Esophagus muscularis mucosa (tissue), 4 donors: Measurements from ENCODE around the gene SLC24A4. TPM values are rescaled to one million over a fixed set of nuclear protein-coding genes. Genes with fewer than 3 reads are reported as not detected.

ENCODE experiments used
- DNase-seq: peaks from one replicate; pipeline ENCODE4 v3.0.0-alpha.2; 2017; ENCODE audit errors: extremely low spot score
- H3K27ac ChIP-seq, 4 donors: fragments of 200-600 bp; sonication (generic); replicated peaks in 1 of 4; 1 replicate in 3 of 4; 2 replicates in 1 of 4; pipeline ENCODE4 v1.5.1; 2016 to 2019; ENCODE audit warnings: mild to moderate bottlenecking in 1 of 4
- H3K27me3 ChIP-seq, 4 donors: fragments of 200-600 bp; sonication (generic); one replicate each; pipeline versions ENCODE4 v1.5.1 to v1.6.0; 2016 to 2019
- H3K36me3 ChIP-seq, 4 donors: fragments of 200-600 bp; sonication (generic); one replicate each; pipeline ENCODE4 v1.5.1; 2016 to 2019
- H3K4me1 ChIP-seq, 4 donors: fragments of 200-600 bp; sonication (generic); one replicate each; pipeline ENCODE4 v1.5.1; 2016 to 2019
- H3K4me3 ChIP-seq, 4 donors: fragments of 200-600 bp; sonication (generic); 1 replicate in 2 of 4; 2 replicates in 2 of 4; pipeline ENCODE4 v1.5.1; 2016 to 2019; ENCODE audit warnings: mild to moderate bottlenecking in 4 of 4, moderate library complexity in 1 of 4
- H3K9me3 ChIP-seq, 4 donors: fragments of 200-600 bp; sonication (generic); 1 replicate in 3 of 4; 2 replicates in 1 of 4; pipeline ENCODE4 v1.5.1; 2016 to 2019
- CTCF ChIP-seq, 3 experiments: fragments of 200-600 bp in 2 of 3; fragments of 450-650 bp in 1 of 3; sonication (generic) in 2 of 3; IDR thresholded peaks; one replicate each; pipeline ENCODE4 v1.5.1; 2017 to 2019; ENCODE audit warnings: antibody characterized with exemption in 3 of 3, mild to moderate bottlenecking in 2 of 3, moderate library complexity in 1 of 3
- EP300 ChIP-seq: sonication (generic); formaldehyde crosslinking; IDR thresholded peaks from one replicate; pipeline ENCODE4 v1.6.1; 2017; ENCODE audit warnings: antibody characterized with exemption
- POLR2A ChIP-seq: fragments of 450-650 bp; IDR thresholded peaks from one replicate; pipeline ENCODE4 v1.6.1; 2017; ENCODE audit warnings: antibody characterized with exemption, moderate library complexity, mild to moderate bottlenecking, low read depth
- POLR2AphosphoS5 ChIP-seq, 2 donors: sonication (generic); formaldehyde crosslinking; IDR thresholded peaks; one replicate each; pipeline ENCODE4 v1.6.1; 2017; ENCODE audit warnings: antibody characterized with exemption in 2 of 2
- WGBS: methylation state at CpG from one replicate; pipeline ENCODE4 v1.1.5; 2018; 5-methylcytosine and 5-hydroxymethylcytosine counted together
- intact Hi-C: fragments of 100-400 bp; cut with DNase I; formaldehyde crosslinking; loops from one replicate; pipeline ENCODE4 v1.15.1; 2023
- total RNA-seq, 4 donors: library from RNA; depleted of rRNA; stranded (reverse); fragments of >200 nt; gene quantifications; one replicate each; pipeline versions ENCODE4 v1.1.0 to v1.2.1, GENCODE V29; 2016

The SLC24A4 gene
- total RNA-seq, 4 donors from 2014 or later, result 1.7 to 2.9 (median 2.1) TPM

DNA sequence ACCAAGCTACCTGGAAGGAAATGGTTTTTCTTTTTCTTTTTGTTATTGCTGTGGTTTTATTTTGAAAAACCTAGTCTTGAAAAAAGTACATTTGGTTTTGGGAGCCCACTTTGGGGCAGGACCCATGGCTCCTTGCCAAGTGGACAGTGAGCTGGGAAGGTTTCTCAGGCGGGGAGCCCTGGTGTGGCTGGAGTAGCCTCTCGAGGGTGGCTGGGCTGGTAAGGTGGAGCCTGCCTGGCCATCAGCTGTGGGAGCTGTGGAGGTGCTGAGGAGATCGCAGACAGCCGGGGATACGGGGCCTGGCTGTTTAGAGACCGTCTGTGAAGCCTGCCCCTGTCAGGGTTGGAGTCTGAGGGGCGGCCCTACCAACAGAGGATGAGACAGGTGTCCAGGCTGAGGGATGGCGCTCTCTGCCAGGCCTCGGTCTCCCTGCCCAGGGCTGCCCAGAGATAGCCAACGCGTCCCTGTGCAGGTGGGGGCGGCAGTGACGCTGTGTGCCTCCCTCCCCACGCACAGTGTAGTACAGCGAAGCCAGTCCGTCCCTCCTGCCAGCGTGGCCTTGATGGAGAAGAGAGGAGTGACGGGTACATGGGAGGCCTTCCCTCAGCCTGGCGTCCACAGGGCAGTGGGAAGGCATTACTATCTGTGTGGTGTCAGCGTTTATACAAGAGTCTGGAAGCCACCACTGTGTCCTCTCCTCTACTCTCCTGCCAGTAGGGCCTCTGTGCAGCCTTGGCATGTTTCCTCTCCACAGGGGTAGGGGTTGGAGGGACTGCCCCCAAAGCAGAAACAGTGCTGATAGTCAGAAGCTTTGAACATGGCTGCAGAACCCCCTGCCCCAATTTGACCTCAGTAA is 196.5 kb downstream of the SLC24A4 start:
- DNase-seq, result no peak
- TF ChIP-seq POLR2A (no peak), CTCF (IDR thresholded peaks at IDR 0.05) (no peak), POLR2AphosphoS5 (IDR thresholded peaks at IDR 0.05) (no peak), EP300 (no peak)
- intact Hi-C loops, result no loop called here

GRCh38 chr14:92520102-92521057 is 197.4 kb downstream of the SLC24A4 start:
- H3K36me3 ChIP-seq, result no peaks in the 10 kb centered on the region
- no peak for DNase-seq
- intact Hi-C loops, result no loop called here
- no peaks in the 10 kb centered on the region for H3K27me3 ChIP-seq
- WGBS, result 85% methylated on average over 15 of the region's 17 CpGs
- H3K4me1 ChIP-seq, result peaks cover 0 to 51% (median 31%) of the 10 kb centered on the region in 4 donors
- H3K27ac ChIP-seq, result no peak overlapping the region
- H3K4me3 ChIP-seq, result no peak overlapping the region
- H3K9me3 ChIP-seq, result no peaks in the 10 kb centered on the region
- TF ChIP-seq EP300 (no peak), POLR2A (no peak), POLR2AphosphoS5 (IDR thresholded peaks at IDR 0.05) (no peak)

More for the DNA sequence above, 196.5 kb downstream of the SLC24A4 start:
- Histone ChIP-seq H3K27me3 (no peaks in the 10 kb centered on the region), H3K36me3 (no peaks in the 10 kb centered on the region), H3K4me1 (peaks cover 4 to 51% (median 31%) of the 10 kb centered on the region in 4 donors), H3K27ac (no peak overlapping the region), H3K4me3 (no peak overlapping the region), H3K9me3 (no peaks in the 10 kb centered on the region)
- WGBS, result 84% methylated on average over 15 of the region's 20 CpGs

DNA sequence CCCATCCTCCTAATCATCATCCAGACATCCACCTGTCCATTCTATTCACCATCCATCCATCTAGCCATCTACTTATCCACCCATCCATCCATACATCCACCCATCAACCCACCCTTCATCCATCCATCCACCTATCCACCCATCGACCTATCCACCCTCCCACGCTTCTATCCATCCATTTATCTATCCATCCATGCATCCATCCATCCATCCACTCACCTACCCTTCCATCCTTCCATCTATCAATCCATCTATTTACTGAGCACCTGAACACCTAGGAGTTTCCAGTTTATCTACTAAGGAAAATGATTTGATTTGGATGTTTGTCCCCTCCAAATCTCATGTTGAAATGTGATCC is 198.1 kb downstream of the SLC24A4 start:
- TF ChIP-seq CTCF (IDR thresholded peaks at IDR 0.05) (no peak), POLR2AphosphoS5 (IDR thresholded peaks at IDR 0.05) (no peak), POLR2A (no peak), EP300 (no peak)
- peaks cover 0 to 49% (median 33%) of the 10 kb centered on the region in 4 donors for H3K4me1 ChIP-seq
- DNase-seq, result no peak
- H3K36me3 ChIP-seq, result no peaks in the 10 kb centered on the region
- H3K9me3 ChIP-seq, result no peaks in the 10 kb centered on the region
- H3K27ac ChIP-seq, result no peak overlapping the region
- H3K4me3 ChIP-seq, result no peak overlapping the region
- intact Hi-C loops, result no loop called here
- H3K27me3 ChIP-seq, result no peaks in the 10 kb centered on the region
- 97% methylated on average over 2 of the region's 2 CpGs for WGBS

DNA sequence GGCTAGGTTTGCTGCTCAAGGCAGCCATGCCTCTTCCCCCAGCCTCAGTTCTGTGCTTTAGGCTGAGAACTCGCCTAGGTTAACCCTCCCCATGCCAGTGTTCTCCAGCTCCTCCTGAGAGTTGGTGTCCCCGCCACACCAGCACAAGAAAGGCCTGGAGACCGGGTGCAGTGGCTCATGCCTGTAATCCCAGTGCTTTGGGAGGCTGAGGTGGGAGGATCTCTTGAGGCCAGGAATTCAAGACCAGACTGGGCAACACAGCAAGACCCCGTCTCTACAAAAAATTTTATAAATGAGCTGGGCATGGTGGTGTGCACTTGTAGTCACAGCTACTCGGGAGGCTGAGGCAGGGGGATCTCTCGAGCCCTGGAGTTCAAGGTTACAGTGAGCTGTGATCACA is 200.8 kb downstream of the SLC24A4 start:
- Histone ChIP-seq H3K4me1 (peaks cover 0 to 31% (median 25%) of the 10 kb centered on the region in 4 donors), H3K27me3 (no peaks in the 10 kb centered on the region), H3K9me3 (no peaks in the 10 kb centered on the region), H3K4me3 (no peak overlapping the region), H3K36me3 (no peaks in the 10 kb centered on the region), H3K27ac (no peak overlapping the region)
- no peak for DNase-seq
- WGBS, result 84% methylated on average over 5 of the region's 6 CpGs
- intact Hi-C loops, result no loop called here
- TF ChIP-seq POLR2A, result no peak
- TF ChIP-seq POLR2AphosphoS5 (IDR thresholded peaks at IDR 0.05), result no peak
- no peak for TF ChIP-seq CTCF (IDR thresholded peaks at IDR 0.05)
- TF ChIP-seq EP300, result no peak
